Vagina (tissue), 2 donors: ENCODE results near the gene KIRREL3. TPM values are rescaled to one million over a fixed set of nuclear protein-coding genes. Genes with fewer than 3 reads are reported as not detected.

Experiments used
- DNase-seq, 2 donors: peaks; one replicate each; pipeline ENCODE4 v3.0.0-alpha.2; 2017; ENCODE audit errors: extremely low spot score in 2 of 2
- H3K27ac ChIP-seq: fragments of 200-600 bp; sonication (generic); one replicate; pipeline ENCODE4 v1.5.1; 2019
- H3K27me3 ChIP-seq: fragments of 200-600 bp; sonication (generic); one replicate; pipeline ENCODE4 v1.5.1; 2019
- H3K36me3 ChIP-seq, 2 donors: fragments of 200-600 bp; sonication (generic); one replicate each; pipeline ENCODE4 v1.5.1; 2017 to 2019
- H3K4me1 ChIP-seq: fragments of 200-600 bp; sonication (generic); one replicate; pipeline ENCODE4 v1.5.1; 2019
- H3K4me3 ChIP-seq, 2 donors: fragments of 200-600 bp; sonication (generic); 1 replicate in 1 of 2; 2 replicates in 1 of 2; pipeline ENCODE4 v1.5.1; 2016 to 2019
- H3K9me3 ChIP-seq: fragments of 200-600 bp; sonication (generic); one replicate; pipeline ENCODE4 v1.5.1; 2019
- POLR2A ChIP-seq, 2 donors: fragments of 450-650 bp; IDR thresholded peaks; one replicate each; pipeline ENCODE4 v1.6.1; 2017; ENCODE audit warnings: antibody characterized with exemption in 2 of 2, mild to moderate bottlenecking in 2 of 2, moderate library complexity in 2 of 2
- POLR2AphosphoS5 ChIP-seq, 2 donors: sonication (generic); formaldehyde crosslinking; IDR thresholded peaks; one replicate each; pipeline ENCODE4 v1.9.0; 2017; ENCODE audit warnings: antibody characterized with exemption in 2 of 2, mild to moderate bottlenecking in 2 of 2, low read depth in 1 of 2; ENCODE audit not compliant: insufficient read depth in 1 of 2
- intact Hi-C: fragments of 100-400 bp; cut with DNase I; formaldehyde crosslinking; loops from one replicate; pipeline ENCODE4 v1.15.1; 2023
- total RNA-seq: library from RNA; depleted of rRNA; stranded (reverse); fragments of >200 nt; gene quantifications from one replicate; pipeline ENCODE4 v1.2.3, GENCODE V29; 2016
- TF ChIP-seq, protein P1 (sequence below), 3 experiments: fragments of 450-650 bp in 2 of 3; fragments of 200-600 bp in 1 of 3; sonication (generic) in 1 of 3; IDR thresholded peaks; one replicate each; pipeline ENCODE4 v1.5.1; 2017 to 2019; ENCODE audit warnings: antibody characterized with exemption in 3 of 3, mild to moderate bottlenecking in 2 of 3, moderate library complexity in 2 of 3

KIRREL3 gene
- total RNA-seq, 1 donor from 2014 or later, result not detected

DNA sequence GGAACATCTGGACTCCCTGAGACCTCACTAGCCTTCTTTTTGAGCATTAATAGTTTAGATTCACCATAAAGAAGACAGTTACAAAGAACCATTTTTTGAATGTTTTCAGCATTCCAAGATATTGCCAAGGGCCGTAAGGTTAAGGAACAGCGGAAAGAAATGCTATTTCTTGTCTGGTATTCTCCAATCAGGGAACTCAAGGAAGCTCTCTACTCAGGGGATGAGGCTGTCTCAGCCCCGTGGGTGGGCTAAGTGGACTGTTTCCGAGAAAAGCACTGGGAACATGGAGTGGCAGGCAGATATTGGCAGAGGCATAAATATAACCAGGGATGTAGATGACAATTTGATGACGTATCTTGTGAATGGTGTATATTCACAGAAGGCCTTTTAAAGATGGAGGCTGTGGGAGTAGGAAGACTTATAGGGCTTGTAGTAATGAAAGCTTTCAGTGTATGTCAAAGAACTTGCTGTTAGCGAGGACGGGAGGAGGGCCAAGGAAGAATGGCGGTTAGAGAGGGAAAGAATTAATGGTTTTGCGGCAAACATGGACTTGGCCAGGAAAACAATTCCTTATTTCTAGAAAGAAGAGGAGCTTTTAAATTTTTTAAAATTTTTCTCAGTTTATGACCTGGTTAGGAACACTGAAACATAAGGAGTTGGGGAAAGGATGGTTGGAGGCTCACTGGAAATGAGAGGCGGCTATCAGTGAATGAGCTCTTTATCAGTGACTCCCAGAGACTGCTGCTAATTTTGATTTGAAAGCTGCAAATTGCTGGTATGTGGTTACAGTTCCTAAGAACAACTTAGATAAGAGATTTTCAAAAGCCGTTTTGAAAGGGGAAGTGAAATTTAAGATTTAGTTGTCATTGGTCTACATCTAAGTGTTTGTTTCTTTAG, 580.5 kb downstream of the KIRREL3 start:
- DNase-seq, result no peak
- Histone ChIP-seq H3K9me3 (no peaks in the 10 kb centered on the region), H3K27ac (no peak overlapping the region), H3K4me1 (peaks cover 22% of the 10 kb centered on the region), H3K27me3 (no peaks in the 10 kb centered on the region), H3K36me3 (no peaks in the 10 kb centered on the region), H3K4me3 (no peak overlapping the region)
- no peak for TF ChIP-seq POLR2AphosphoS5 (IDR thresholded peaks at IDR 0.05; ENCODE audit: insufficient read depth in 1 of 2, low read depth in 1 of 2)
- TF ChIP-seq, protein P1, sequence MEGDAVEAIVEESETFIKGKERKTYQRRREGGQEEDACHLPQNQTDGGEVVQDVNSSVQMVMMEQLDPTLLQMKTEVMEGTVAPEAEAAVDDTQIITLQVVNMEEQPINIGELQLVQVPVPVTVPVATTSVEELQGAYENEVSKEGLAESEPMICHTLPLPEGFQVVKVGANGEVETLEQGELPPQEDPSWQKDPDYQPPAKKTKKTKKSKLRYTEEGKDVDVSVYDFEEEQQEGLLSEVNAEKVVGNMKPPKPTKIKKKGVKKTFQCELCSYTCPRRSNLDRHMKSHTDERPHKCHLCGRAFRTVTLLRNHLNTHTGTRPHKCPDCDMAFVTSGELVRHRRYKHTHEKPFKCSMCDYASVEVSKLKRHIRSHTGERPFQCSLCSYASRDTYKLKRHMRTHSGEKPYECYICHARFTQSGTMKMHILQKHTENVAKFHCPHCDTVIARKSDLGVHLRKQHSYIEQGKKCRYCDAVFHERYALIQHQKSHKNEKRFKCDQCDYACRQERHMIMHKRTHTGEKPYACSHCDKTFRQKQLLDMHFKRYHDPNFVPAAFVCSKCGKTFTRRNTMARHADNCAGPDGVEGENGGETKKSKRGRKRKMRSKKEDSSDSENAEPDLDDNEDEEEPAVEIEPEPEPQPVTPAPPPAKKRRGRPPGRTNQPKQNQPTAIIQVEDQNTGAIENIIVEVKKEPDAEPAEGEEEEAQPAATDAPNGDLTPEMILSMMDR (IDR thresholded peaks at IDR 0.05), result no peak
- no peak for TF ChIP-seq POLR2A (IDR thresholded peaks at IDR 0.05)
- intact Hi-C loops, result loop anchor here (5.0 to 10.0 kb wide), 2 partner anchors 63 to 115 kb away; partner anchors contain the start of genes DCPS and ST3GAL4

DNA sequence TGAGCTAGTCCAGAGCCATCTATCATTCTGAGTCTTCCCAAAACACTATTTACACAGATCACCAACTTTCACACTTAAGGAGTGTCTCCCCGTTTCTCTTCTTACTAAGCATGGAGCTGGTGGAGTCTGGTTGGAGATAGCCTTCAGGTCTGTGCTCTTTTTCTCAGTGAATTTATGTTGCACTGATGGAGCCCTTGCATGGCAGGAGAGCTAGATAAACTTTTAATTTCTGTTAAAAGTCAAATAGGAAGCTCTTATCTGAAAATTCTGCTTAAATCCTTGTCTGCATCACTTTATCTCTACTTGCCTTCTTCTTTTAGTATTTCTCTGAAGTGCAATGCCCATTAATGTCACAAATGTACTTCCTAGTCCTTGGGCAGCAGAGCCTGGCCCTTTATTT, 581.7 kb downstream of the KIRREL3 start:
- no peak overlapping the region for H3K27ac ChIP-seq
- H3K4me1 ChIP-seq, result peaks cover 34% of the 10 kb centered on the region
- intact Hi-C loops, result loop anchor here (5.0 to 10.0 kb wide), 2 partner anchors 62 to 114 kb away; partner anchors contain the start of genes DCPS and ST3GAL4

DNA sequence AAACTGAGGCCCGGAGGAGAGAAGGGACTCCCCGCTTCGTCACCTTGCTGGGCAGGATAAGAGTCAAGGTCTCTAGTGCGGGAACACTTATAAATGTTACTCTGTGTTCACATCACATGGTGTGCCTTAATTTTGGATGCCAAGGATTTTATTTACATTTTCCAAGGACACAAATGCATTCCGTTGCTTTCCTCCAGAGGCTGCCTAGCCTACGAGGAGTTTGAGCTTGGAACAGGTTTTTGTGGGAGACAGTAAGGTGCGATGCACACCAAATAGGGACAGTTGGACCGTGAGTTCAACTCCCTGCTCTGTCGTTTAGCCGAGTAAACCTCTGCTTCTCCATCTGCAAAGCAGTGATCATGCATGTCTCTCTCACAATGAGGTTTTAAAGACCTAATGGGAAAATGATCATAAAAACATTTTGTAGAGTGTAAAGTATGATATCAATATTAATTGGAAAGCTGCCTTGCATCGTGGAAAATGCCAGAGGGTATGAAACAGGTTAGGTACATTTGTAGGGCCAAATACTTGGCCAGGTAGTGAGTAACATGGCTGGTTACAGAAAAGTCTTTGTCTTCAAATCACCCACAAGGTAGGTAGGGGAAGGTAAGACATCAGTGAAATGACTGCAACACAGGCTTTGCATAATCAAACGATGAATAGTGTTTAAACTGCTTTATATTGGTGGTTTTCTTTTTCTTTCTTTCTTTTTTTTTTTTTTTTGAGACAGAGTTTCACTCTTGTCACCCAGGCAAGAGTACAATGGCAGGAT, 583.3 kb downstream of the KIRREL3 start:
- Histone ChIP-seq H3K4me1 (peaks cover 34% of the 10 kb centered on the region), H3K27me3 (no peaks in the 10 kb centered on the region), H3K4me3 (peak overlapping the region; percentile 50 to 52), H3K9me3 (no peaks in the 10 kb centered on the region), H3K27ac (peak overlapping the region; percentile 86), H3K36me3 (peaks cover 0 to 3% of the 10 kb centered on the region in 2 donors)
- intact Hi-C loops, result loop anchor here (5.0 to 10.0 kb wide), 2 partner anchors 60 to 112 kb away; partner anchors contain the start of genes DCPS and ST3GAL4
- no peak for DNase-seq
- TF ChIP-seq POLR2AphosphoS5 (IDR thresholded peaks at IDR 0.05; ENCODE audit: insufficient read depth in 1 of 2, low read depth in 1 of 2) (no peak), POLR2A (IDR thresholded peaks at IDR 0.05) (no peak)
- TF ChIP-seq, protein P1 (IDR thresholded peaks at IDR 0.05), result no peak

More for the DNA sequence above, 581.7 kb downstream of the KIRREL3 start:
- no peak for TF ChIP-seq POLR2A (IDR thresholded peaks at IDR 0.05)
- Histone ChIP-seq H3K9me3 (no peaks in the 10 kb centered on the region), H3K4me3 (no peak overlapping the region), H3K27me3 (no peaks in the 10 kb centered on the region), H3K36me3 (no peaks in the 10 kb centered on the region)
- DNase-seq, result no peak

DNA sequence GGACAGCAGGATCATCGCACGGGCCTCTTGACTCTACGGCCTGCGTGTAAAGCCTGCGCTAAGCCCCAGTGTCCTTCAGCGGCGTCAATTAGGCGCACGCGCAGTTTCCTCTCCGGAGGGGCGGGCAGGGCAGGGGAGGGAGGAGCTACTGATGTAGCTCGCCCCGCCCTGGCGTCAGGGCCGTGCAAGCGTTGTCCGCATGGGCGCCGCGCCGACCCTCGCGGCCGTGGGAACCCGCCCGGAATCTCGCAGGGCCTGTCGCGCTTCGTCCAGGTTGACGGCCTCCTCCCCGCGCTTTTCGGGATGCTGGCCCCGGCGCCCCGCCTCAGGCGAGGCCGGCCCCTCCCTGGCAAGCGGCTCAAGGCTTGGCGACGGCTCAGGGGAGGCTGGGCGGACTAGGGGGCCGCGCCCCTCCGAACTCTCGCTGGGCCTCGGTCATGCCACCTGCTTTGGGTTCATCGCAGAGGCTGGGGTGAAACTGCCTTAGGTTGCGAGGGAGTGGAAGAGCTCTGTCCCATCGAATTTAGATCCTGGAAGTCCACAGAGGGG, 584.0 kb downstream of the KIRREL3 start:
- Histone ChIP-seq H3K9me3 (no peaks in the 10 kb centered on the region), H3K27ac (peak overlapping the region; percentile 86), H3K4me1 (peaks cover 40% of the 10 kb centered on the region), H3K27me3 (no peaks in the 10 kb centered on the region), H3K4me3 (peak overlapping the region; percentile 50 to 52), H3K36me3 (peaks cover 0 to 3% of the 10 kb centered on the region in 2 donors)
- peak; percentile 40 to 80 for TF ChIP-seq POLR2AphosphoS5 (IDR thresholded peaks at IDR 0.05; ENCODE audit: insufficient read depth in 1 of 2, low read depth in 1 of 2)
- peak in 1 of 2 donors; percentile 44 for TF ChIP-seq POLR2A (IDR thresholded peaks at IDR 0.05)
- TF ChIP-seq, protein P1 (IDR thresholded peaks at IDR 0.05), result no peak
- intact Hi-C loops, result loop anchor here (5.0 to 10.0 kb wide), 2 partner anchors 59 to 112 kb away; partner anchors contain the start of genes DCPS and ST3GAL4
- DNase-seq, result no peak
